IPS-18c (cell line): ENCODE results near the gene IGSF11.

Source experiments
- H3K4me3 ChIP-seq: 2 replicates; pipeline ENCODE4 v1.7.0; 2013; ENCODE audit warnings: low read depth, mild to moderate bottlenecking, low read length, moderate library complexity; ENCODE audit not compliant: insufficient read depth
- H3K9me3 ChIP-seq: one replicate; pipeline ENCODE4 v1.6.1; 2013; ENCODE audit warnings: mild to moderate bottlenecking, low read length, moderate library complexity; ENCODE audit not compliant: control insufficient read depth, insufficient read depth

Gene IGSF11

GRCh38 chr3:118850687-118851086, 184.0 kb downstream of the IGSF11 start:
- Histone ChIP-seq H3K4me3 (no peak overlapping the region), H3K9me3 (no peaks in the 10 kb centered on the region)
